Erythroblast (primary cell): ENCODE data around the gene MAEL.

ENCODE experiments used
- GATA1 ChIP-seq: IDR thresholded peaks from 2 replicates; pipeline ENCODE4 v1.6.1; 2011; ENCODE audit warnings: low read depth, mild to moderate bottlenecking, control low read depth, low read length, moderate library complexity
- POLR2A ChIP-seq: IDR thresholded peaks from 2 replicates; pipeline ENCODE4 v1.6.1; 2011; ENCODE audit warnings: mild to moderate bottlenecking, low read length

DNA sequence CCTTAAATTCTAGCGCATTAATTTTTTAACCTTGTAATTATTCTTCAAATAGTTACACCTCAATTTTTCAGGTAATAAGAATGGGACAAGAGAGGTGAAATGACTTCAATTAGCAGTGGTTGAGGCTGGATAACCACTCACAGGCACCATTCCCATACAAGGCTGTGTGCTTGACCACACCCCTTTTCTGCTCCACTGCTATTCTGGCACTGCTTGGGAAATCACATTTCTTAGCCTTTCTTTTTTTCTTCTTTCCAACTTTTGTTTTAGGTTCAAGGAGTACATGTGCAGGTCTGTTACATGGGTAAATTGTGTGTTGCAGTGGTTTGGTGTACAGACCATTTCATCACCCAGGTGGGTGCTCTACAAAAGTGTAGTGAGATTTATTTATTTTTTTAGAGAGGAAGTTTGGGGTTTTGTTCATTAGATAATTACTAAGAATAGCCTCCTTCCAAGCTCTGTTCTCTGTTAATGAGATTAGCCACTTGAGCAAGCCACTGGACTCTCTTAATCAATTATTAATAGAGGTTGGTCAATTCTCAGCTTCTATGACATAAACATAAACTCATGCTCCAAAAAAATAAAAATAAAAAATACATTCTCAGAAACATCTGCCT is 28.1 kb upstream of the MAEL start:
- no peak for TF ChIP-seq POLR2A
- TF ChIP-seq GATA1 = no peak
